Stomach (tissue), 9 donors: ENCODE measurements around the gene COL7A1. TPM values are rescaled to one million over a fixed set of nuclear protein-coding genes. Genes with fewer than 3 reads are reported as not detected.

Experiments
- DNase-seq, 2 donors: peaks; one replicate each; pipeline versions ENCODE4 v3.0.0 to v3.0.0-alpha.2; 2013 to 2019
- H3K27ac ChIP-seq, 5 donors: fragments of 200-600 bp in 4 of 5; sonication (generic) in 4 of 5; one replicate each; pipeline ENCODE4 v1.5.1; 2013 to 2019; ENCODE audit warnings: mild to moderate bottlenecking in 1 of 5, moderate library complexity in 1 of 5
- H3K27me3 ChIP-seq, 3 donors: fragments of 200-600 bp; sonication (generic); one replicate each; pipeline ENCODE4 v1.5.1; 2017 to 2019; ENCODE audit warnings: mixed run types in 1 of 3
- H3K36me3 ChIP-seq, 4 donors: fragments of 200-600 bp; sonication (generic); 1 replicate in 3 of 4; 2 replicates in 1 of 4; pipeline ENCODE4 v1.5.1; 2016 to 2019
- H3K4me1 ChIP-seq, 4 donors: fragments of 200-600 bp; sonication (generic); one replicate each; pipeline ENCODE4 v1.5.1; 2016 to 2019
- H3K4me3 ChIP-seq, 4 donors: fragments of 200-600 bp; sonication (generic) in 3 of 4; one replicate each; pipeline ENCODE4 v1.5.1; 2016 to 2019; ENCODE audit warnings: mild to moderate bottlenecking in 1 of 4
- H3K9me3 ChIP-seq, 4 donors: fragments of 200-600 bp; sonication (generic); one replicate each; pipeline ENCODE4 v1.5.1; 2016 to 2019
- EP300 ChIP-seq: sonication (generic); formaldehyde crosslinking; IDR thresholded peaks from one replicate; pipeline ENCODE4 v1.6.1; 2017; ENCODE audit warnings: antibody characterized with exemption
- POLR2A ChIP-seq, 4 donors: fragments of 450-650 bp; IDR thresholded peaks; one replicate each; pipeline ENCODE4 v1.6.1; 2016; ENCODE audit warnings: antibody characterized with exemption in 4 of 4, control low read depth in 2 of 4, mild to moderate bottlenecking in 1 of 4, moderate library complexity in 1 of 4
- POLR2AphosphoS5 ChIP-seq, 3 donors: sonication (generic); formaldehyde crosslinking; IDR thresholded peaks; one replicate each; pipeline ENCODE4 v1.6.1; 2016; ENCODE audit warnings: antibody characterized with exemption in 3 of 3
- WGBS, 5 donors: extraction: QIAGEN DNeasy Blood & Tissue Kit in 3 of 5; methylation state at CpG; one replicate each; pipeline versions ENCODE4 v1.1.5 to v1.1.7; 2013 to 2018; 5-methylcytosine and 5-hydroxymethylcytosine counted together
- intact Hi-C: fragments of 100-400 bp; cut with DNase I; formaldehyde crosslinking; loops from one replicate; pipeline ENCODE4 v1.15.1; 2023; ENCODE audit warnings: low total_unique reads
- polyA plus RNA-seq, 3 donors: library from polyadenylated mRNA; stranded (reverse); fragments of 200-250 nt; gene quantifications; one replicate each; pipeline ENCODE4 v1.2.3, GENCODE V29; 2013
- total RNA-seq, 5 donors: library from RNA; depleted of rRNA; stranded (reverse); fragments of >200 nt; gene quantifications; one replicate each; pipeline versions ENCODE4 v1.1.0 to v1.2.3, GENCODE V29; 2014 to 2016
- TF ChIP-seq, protein P1 (sequence below), 7 experiments: fragments of 450-650 bp in 4 of 7; fragments of 200-600 bp in 3 of 7; sonication (generic) in 3 of 7; IDR thresholded peaks; one replicate each; pipeline ENCODE4 v1.5.1; 2016 to 2019; ENCODE audit warnings: antibody characterized with exemption in 7 of 7, control low read depth in 2 of 7, mild to moderate bottlenecking in 1 of 7
- donor health status: healthy with polysubstance abuse.
- donor health status: Bipolar disorder and iron deficiency.
- donor health status: healthy.

COL7A1 gene
- total and polyA plus RNA-seq, 8 donors, result 1.8 to 123 (median 7.7) TPM

DNA sequence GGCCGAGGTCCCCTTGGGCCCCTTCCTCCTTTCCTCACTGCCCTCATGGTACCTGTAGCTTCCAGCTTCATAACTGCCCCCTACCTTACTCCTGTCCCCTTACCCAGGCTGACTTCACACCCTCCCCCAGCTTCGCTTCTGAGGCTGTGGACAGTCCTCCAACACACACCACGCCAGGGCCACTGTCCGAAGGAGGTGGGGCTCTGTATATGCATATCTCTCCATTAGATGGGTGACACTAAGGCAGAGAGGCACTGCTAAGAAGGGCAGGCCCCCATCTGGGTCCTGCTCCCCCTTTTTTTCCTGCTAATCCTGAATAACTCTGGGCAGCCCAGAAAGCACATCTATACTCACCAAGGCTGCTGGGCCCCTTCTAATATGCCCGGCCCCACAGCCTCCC, 1.0 kb upstream of the COL7A1 start:
- H3K4me1 ChIP-seq, result peaks cover 29 to 46% (median 38%) of the 10 kb centered on the region in 4 donors
- TF ChIP-seq, protein P1, sequence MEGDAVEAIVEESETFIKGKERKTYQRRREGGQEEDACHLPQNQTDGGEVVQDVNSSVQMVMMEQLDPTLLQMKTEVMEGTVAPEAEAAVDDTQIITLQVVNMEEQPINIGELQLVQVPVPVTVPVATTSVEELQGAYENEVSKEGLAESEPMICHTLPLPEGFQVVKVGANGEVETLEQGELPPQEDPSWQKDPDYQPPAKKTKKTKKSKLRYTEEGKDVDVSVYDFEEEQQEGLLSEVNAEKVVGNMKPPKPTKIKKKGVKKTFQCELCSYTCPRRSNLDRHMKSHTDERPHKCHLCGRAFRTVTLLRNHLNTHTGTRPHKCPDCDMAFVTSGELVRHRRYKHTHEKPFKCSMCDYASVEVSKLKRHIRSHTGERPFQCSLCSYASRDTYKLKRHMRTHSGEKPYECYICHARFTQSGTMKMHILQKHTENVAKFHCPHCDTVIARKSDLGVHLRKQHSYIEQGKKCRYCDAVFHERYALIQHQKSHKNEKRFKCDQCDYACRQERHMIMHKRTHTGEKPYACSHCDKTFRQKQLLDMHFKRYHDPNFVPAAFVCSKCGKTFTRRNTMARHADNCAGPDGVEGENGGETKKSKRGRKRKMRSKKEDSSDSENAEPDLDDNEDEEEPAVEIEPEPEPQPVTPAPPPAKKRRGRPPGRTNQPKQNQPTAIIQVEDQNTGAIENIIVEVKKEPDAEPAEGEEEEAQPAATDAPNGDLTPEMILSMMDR (IDR thresholded peaks at IDR 0.05), result no peak
- TF ChIP-seq EP300 (no peak), POLR2AphosphoS5 (IDR thresholded peaks at IDR 0.05) (no peak), POLR2A (IDR thresholded peaks at IDR 0.05) (no peak)
- H3K36me3 ChIP-seq, result peaks cover 30 to 50% (median 40%) of the 10 kb centered on the region in 4 donors
- no peaks in the 10 kb centered on the region for H3K9me3 ChIP-seq
- intact Hi-C loops, result no loop called here
- peaks cover 0 to 36% (median 4%) of the 10 kb centered on the region in 3 donors for H3K27me3 ChIP-seq
- H3K27ac ChIP-seq, result peak overlapping the region in 3 of 5 donors; percentile 82 to 84 (median 83)
- WGBS, 5 donors, result 44 to 75% (median 58%) methylated on average over 5 of the region's 5 CpGs
- no peak overlapping the region for H3K4me3 ChIP-seq
- no peak for DNase-seq

DNA sequence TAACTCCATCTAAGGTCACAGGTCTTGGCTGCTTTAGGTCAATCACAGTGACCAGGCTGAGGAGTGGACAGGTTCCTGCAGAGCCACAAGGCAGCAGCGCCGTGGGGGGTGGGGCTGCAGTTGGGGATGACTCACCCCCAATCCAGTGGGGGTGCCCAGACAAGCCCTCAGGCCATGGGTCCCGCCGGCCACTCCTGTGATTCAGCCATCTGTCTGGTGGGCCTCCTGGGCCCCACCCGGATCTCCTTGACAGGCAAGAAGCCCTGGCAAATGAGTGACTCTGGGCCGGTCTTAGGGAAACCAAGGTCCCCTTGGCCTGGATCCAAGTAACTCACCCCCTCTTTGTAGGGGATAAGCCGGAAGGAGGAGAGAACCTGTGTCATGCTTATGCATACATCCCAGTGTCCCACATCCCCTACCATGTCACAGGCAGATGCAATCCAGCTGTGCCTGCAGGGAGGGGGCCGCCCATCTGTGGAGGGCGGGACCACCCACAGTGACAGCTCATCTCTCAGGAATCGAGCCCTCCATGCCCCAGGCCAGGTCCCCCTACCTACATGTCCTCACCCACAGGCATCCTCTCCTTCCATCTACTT, 495 bp upstream of the COL7A1 start:
- 13 to 29% (median 21%) methylated on average over 9 to 10 of the region's 10 CpGs for WGBS, 5 donors

GRCh38 chr3:48594417-48595049, 596 bp downstream of the COL7A1 start:
- H3K36me3 ChIP-seq, result peaks cover 14 to 33% (median 24%) of the 10 kb centered on the region in 4 donors
- peaks cover 0 to 38% (median 4%) of the 10 kb centered on the region in 3 donors for H3K27me3 ChIP-seq
- H3K27ac ChIP-seq, result peak overlapping the region in 2 of 5 donors; percentile 40 to 83
- TF ChIP-seq EP300 (no peak), POLR2A (IDR thresholded peaks at IDR 0.05) (no peak), POLR2AphosphoS5 (IDR thresholded peaks at IDR 0.05) (no peak)
- TF ChIP-seq, protein P1 (IDR thresholded peaks at IDR 0.05), result no peak
- WGBS, 5 donors, result 19 to 39% (median 28%) methylated on average over 37 to 39 of the region's 39 CpGs
- peak in 1 of 2 donors; percentile 30 for DNase-seq
- peak overlapping the region; percentile 34 to 40 (median 36) for H3K4me3 ChIP-seq
- intact Hi-C loops, result no loop called here
- peaks cover 25 to 43% (median 35%) of the 10 kb centered on the region in 4 donors for H3K4me1 ChIP-seq
- H3K9me3 ChIP-seq, result no peaks in the 10 kb centered on the region

More for the DNA sequence above, 495 bp upstream of the COL7A1 start:
- H3K36me3 ChIP-seq, result peaks cover 25 to 44% (median 35%) of the 10 kb centered on the region in 4 donors
- H3K4me1 ChIP-seq, result peaks cover 29 to 46% (median 38%) of the 10 kb centered on the region in 4 donors
- intact Hi-C loops, result no loop called here
- no peaks in the 10 kb centered on the region for H3K9me3 ChIP-seq
- H3K27me3 ChIP-seq, result peaks cover 0 to 36% (median 4%) of the 10 kb centered on the region in 3 donors
- peak overlapping the region in 3 of 4 donors; percentile 34 to 40 (median 36) for H3K4me3 ChIP-seq
- DNase-seq, result peak; percentile 34 to 60
- TF ChIP-seq POLR2A (IDR thresholded peaks at IDR 0.05), result no peak
- TF ChIP-seq, protein P1 (IDR thresholded peaks at IDR 0.05), result no peak
- TF ChIP-seq POLR2AphosphoS5 (IDR thresholded peaks at IDR 0.05), result peak in 1 of 3 donors; percentile 3
- no peak for TF ChIP-seq EP300
- H3K27ac ChIP-seq, result peak overlapping the region in 3 of 5 donors; percentile 82 to 84 (median 83)

DNA sequence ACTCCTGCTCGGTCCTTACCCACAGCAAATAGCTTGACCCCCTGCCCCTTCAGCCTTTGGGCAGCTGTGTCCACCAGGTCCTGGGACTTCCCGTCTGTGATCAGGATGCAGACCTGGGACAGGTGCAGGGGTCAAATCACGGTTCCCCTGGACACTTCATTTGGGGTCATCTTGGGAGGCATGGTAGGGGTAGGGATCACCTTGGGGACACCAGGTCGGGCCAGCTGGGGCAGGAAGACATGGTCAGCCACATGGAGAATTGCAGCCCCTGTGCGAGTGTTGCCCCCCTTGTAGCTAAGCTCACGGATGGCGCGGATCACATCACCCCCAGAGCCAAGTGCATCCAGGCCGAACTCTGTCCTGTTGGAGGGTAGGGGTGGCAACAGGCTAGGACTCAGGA, 1.8 kb downstream of the COL7A1 start:
- TF ChIP-seq POLR2A (IDR thresholded peaks at IDR 0.05), result no peak
- no peak for TF ChIP-seq EP300
- no peak for TF ChIP-seq POLR2AphosphoS5 (IDR thresholded peaks at IDR 0.05)
- TF ChIP-seq, protein P1 (IDR thresholded peaks at IDR 0.05), result no peak
- H3K9me3 ChIP-seq, result no peaks in the 10 kb centered on the region
- H3K4me1 ChIP-seq, result peaks cover 13 to 31% (median 25%) of the 10 kb centered on the region in 4 donors
- peaks cover 0 to 48% (median 4%) of the 10 kb centered on the region in 3 donors for H3K27me3 ChIP-seq
- WGBS, 5 donors, result 86 to 93% (median 92%) methylated on average over 5 to 9 of the region's 9 CpGs
- intact Hi-C loops, result no loop called here
- no peak overlapping the region for H3K27ac ChIP-seq
- H3K4me3 ChIP-seq, result no peak overlapping the region
- no peak for DNase-seq
- peaks cover 2 to 21% (median 12%) of the 10 kb centered on the region in 4 donors for H3K36me3 ChIP-seq
